SK-N-SH treated with all-trans-retinoic acid at 6 μM for 48 hours (cell line): ENCODE measurements around the gene BANP.

ENCODE experiments used
- ARNTL ChIP-seq: fragments of 450-650 bp; formaldehyde crosslinking; IDR thresholded peaks from 2 replicates; pipeline ENCODE4 v1.5.0; 2020; ENCODE audit warnings: low read depth, mild to moderate bottlenecking, moderate library complexity, borderline replicate concordance
- BACH2 ChIP-seq: fragments of 250-450 bp; sonication (Bioruptor Pico); IDR thresholded peaks from 2 replicates; pipeline ENCODE4 v1.9.0; 2021; ENCODE audit warnings: mild to moderate bottlenecking, borderline replicate concordance
- CSDC2 ChIP-seq: fragments of 250-450 bp; sonication (Bioruptor Pico); IDR thresholded peaks from 2 replicates; pipeline ENCODE4 v1.5.0; 2020; ENCODE audit warnings: mild to moderate bottlenecking, moderate library complexity
- ESRRG ChIP-seq: fragments of 250-450 bp; sonication (Bioruptor Pico); IDR thresholded peaks from 2 replicates; pipeline ENCODE4 v1.6.1; 2021; ENCODE audit warnings: mild to moderate bottlenecking
- PPARA ChIP-seq: fragments of 250-450 bp; sonication (Bioruptor Pico); IDR thresholded peaks from 2 replicates; pipeline ENCODE4 v1.5.0; 2020; ENCODE audit warnings: mild to moderate bottlenecking, borderline replicate concordance
- TCF4 ChIP-seq: fragments of 250-450 bp; sonication (Bioruptor Pico); IDR thresholded peaks from 2 replicates; pipeline ENCODE4 v1.8.0; 2021; ENCODE audit warnings: mild to moderate bottlenecking, moderate library complexity, borderline replicate concordance
- ZC3H10 ChIP-seq: fragments of 250-450 bp; sonication (Bioruptor Pico); IDR thresholded peaks from 2 replicates; pipeline ENCODE4 v1.5.1; 2021; ENCODE audit warnings: mild to moderate bottlenecking, moderate library complexity
- ZNF70 ChIP-seq: fragments of 450-650 bp; formaldehyde crosslinking; IDR thresholded peaks from 2 replicates; pipeline ENCODE4 v1.5.0; 2020; ENCODE audit warnings: mild to moderate bottlenecking, moderate library complexity
- TF ChIP-seq, protein P1 (sequence below): fragments of 250-450 bp; sonication (Bioruptor Pico); IDR thresholded peaks from 2 replicates; pipeline ENCODE4 v1.5.0; 2020; ENCODE audit warnings: mild to moderate bottlenecking, moderate library complexity
- TF ChIP-seq, protein P2 (sequence below): fragments of 250-450 bp; sonication (Bioruptor Pico); IDR thresholded peaks from 2 replicates; pipeline ENCODE4 v1.8.0; 2020; ENCODE audit warnings: mild to moderate bottlenecking, moderate library complexity, borderline replicate concordance
- TF ChIP-seq, protein P3 (sequence below): fragments of 250-450 bp; sonication (Bioruptor Pico); IDR thresholded peaks from 2 replicates; pipeline ENCODE4 v1.5.1; 2020; ENCODE audit warnings: low read depth, mild to moderate bottlenecking, moderate library complexity

DNA sequence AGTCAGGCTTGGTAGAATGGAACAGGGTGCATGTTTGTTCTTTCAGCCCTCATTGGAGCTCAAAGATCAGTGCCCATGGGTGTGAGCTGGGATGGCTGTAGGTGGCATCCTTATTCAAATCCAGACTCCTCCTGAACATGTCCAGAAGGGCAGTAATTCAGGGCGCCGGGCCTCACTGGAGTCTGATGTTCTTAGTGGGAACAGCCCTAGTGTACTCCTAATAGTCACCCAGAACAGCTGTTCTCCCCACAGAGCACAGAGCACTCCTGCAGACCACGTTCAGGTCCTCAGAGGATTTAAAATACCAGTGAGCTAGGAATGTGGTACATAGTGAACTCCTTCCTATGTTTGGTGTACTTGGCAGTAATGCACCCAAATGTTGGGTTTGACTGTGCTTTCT, 96.2 kb downstream of the BANP start:
- TF ChIP-seq, protein P1, sequence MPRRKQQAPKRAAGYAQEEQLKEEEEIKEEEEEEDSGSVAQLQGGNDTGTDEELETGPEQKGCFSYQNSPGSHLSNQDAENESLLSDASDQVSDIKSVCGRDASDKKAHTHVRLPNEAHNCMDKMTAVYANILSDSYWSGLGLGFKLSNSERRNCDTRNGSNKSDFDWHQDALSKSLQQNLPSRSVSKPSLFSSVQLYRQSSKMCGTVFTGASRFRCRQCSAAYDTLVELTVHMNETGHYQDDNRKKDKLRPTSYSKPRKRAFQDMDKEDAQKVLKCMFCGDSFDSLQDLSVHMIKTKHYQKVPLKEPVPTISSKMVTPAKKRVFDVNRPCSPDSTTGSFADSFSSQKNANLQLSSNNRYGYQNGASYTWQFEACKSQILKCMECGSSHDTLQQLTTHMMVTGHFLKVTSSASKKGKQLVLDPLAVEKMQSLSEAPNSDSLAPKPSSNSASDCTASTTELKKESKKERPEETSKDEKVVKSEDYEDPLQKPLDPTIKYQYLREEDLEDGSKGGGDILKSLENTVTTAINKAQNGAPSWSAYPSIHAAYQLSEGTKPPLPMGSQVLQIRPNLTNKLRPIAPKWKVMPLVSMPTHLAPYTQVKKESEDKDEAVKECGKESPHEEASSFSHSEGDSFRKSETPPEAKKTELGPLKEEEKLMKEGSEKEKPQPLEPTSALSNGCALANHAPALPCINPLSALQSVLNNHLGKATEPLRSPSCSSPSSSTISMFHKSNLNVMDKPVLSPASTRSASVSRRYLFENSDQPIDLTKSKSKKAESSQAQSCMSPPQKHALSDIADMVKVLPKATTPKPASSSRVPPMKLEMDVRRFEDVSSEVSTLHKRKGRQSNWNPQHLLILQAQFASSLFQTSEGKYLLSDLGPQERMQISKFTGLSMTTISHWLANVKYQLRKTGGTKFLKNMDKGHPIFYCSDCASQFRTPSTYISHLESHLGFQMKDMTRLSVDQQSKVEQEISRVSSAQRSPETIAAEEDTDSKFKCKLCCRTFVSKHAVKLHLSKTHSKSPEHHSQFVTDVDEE, result no peak
- no peak for TF ChIP-seq TCF4 (CRISPR knock-in tag)
- TF ChIP-seq, protein P2, sequence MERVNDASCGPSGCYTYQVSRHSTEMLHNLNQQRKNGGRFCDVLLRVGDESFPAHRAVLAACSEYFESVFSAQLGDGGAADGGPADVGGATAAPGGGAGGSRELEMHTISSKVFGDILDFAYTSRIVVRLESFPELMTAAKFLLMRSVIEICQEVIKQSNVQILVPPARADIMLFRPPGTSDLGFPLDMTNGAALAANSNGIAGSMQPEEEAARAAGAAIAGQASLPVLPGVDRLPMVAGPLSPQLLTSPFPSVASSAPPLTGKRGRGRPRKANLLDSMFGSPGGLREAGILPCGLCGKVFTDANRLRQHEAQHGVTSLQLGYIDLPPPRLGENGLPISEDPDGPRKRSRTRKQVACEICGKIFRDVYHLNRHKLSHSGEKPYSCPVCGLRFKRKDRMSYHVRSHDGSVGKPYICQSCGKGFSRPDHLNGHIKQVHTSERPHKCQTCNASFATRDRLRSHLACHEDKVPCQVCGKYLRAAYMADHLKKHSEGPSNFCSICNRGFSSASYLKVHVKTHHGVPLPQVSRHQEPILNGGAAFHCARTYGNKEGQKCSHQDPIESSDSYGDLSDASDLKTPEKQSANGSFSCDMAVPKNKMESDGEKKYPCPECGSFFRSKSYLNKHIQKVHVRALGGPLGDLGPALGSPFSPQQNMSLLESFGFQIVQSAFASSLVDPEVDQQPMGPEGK (CRISPR knock-in tag), result no peak
- TF ChIP-seq, protein P3, sequence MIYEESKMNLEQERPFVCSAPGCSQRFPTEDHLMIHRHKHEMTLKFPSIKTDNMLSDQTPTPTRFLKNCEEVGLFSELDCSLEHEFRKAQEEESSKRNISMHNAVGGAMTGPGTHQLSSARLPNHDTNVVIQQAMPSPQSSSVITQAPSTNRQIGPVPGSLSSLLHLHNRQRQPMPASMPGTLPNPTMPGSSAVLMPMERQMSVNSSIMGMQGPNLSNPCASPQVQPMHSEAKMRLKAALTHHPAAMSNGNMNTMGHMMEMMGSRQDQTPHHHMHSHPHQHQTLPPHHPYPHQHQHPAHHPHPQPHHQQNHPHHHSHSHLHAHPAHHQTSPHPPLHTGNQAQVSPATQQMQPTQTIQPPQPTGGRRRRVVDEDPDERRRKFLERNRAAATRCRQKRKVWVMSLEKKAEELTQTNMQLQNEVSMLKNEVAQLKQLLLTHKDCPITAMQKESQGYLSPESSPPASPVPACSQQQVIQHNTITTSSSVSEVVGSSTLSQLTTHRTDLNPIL, result no peak
- TF ChIP-seq PPARA (CRISPR knock-in tag), result no peak
- no peak for TF ChIP-seq CSDC2 (CRISPR knock-in tag)
- TF ChIP-seq ZC3H10 (CRISPR knock-in tag), result no peak
- no peak for TF ChIP-seq BACH2 (CRISPR knock-in tag)
- no peak for TF ChIP-seq ZNF70 (CRISPR knock-in tag)
- no peak for TF ChIP-seq ESRRG
- TF ChIP-seq ARNTL (CRISPR knock-in tag), result no peak
